Testis (tissue), 3 donors: ENCODE data around the gene RANBP17. TPM values are rescaled to one million over a fixed set of nuclear protein-coding genes. Genes with fewer than 3 reads are reported as not detected.

Source experiments
- DNase-seq: peaks from one replicate; pipeline ENCODE4 v3.0.0-alpha.2; 2019
- H3K27ac ChIP-seq, 2 donors: fragments of 200-600 bp; sonication (generic); one replicate each; pipeline ENCODE4 v1.5.1; 2019
- H3K27me3 ChIP-seq: fragments of 200-600 bp; sonication (generic); one replicate; pipeline ENCODE4 v1.5.1; 2019
- H3K36me3 ChIP-seq: fragments of 200-600 bp; sonication (generic); one replicate; pipeline ENCODE4 v1.5.1; 2017; ENCODE audit warnings: low read depth; ENCODE audit errors: missing control alignments
- H3K4me1 ChIP-seq: fragments of 200-600 bp; sonication (generic); one replicate; pipeline ENCODE4 v1.5.1; 2019
- H3K4me3 ChIP-seq, 2 donors: fragments of 200-600 bp; sonication (generic); one replicate each; pipeline ENCODE4 v1.5.1; 2017 to 2019
- H3K9me3 ChIP-seq: fragments of 200-600 bp; sonication (generic); one replicate; pipeline ENCODE4 v1.5.1; 2017
- POLR2A ChIP-seq: fragments of 450-650 bp; IDR thresholded peaks from one replicate; pipeline ENCODE4 v1.6.1; 2017; ENCODE audit warnings: antibody characterized with exemption, mild to moderate bottlenecking, moderate library complexity
- WGBS, 2 donors: methylation state at CpG; one replicate each; pipeline ENCODE4 v1.1.5; 2018; 5-methylcytosine and 5-hydroxymethylcytosine counted together
- intact Hi-C: fragments of 100-400 bp; cut with DNase I; formaldehyde crosslinking; loops from one replicate; pipeline ENCODE4 v1.15.1; 2023; ENCODE audit warnings: low total_unique reads
- polyA plus RNA-seq: library from polyadenylated mRNA; stranded (reverse); fragments of 350-450 nt; fragmentation: Illumina TruSeq; extraction: RNeasy Lipid Tissue Mini Kit (QIAGEN cat#74804); gene quantifications from one replicate; pipeline ENCODE4 v1.2.3, GENCODE V29; 2014; ENCODE audit warnings: low read depth, low replicate concordance; ENCODE audit not compliant: insufficient read depth
- total RNA-seq, 2 donors: library from RNA; depleted of rRNA; stranded (reverse); fragments of >200 nt; gene quantifications; one replicate each; pipeline ENCODE4 v1.2.3, GENCODE V29; 2016
- TF ChIP-seq, protein P1 (sequence below), 3 experiments: fragments of 450-650 bp in 2 of 3; fragments of 200-600 bp in 1 of 3; sonication (generic) in 1 of 3; IDR thresholded peaks; one replicate each; pipeline ENCODE4 v1.5.1; 2016 to 2019; ENCODE audit warnings: antibody characterized with exemption in 3 of 3, mild to moderate bottlenecking in 2 of 3, moderate library complexity in 1 of 3

RANBP17 gene
- total and polyA plus RNA-seq, 3 donors from 2014 or later, result 34.1 to 63.9 (median 58.2) TPM

DNA sequence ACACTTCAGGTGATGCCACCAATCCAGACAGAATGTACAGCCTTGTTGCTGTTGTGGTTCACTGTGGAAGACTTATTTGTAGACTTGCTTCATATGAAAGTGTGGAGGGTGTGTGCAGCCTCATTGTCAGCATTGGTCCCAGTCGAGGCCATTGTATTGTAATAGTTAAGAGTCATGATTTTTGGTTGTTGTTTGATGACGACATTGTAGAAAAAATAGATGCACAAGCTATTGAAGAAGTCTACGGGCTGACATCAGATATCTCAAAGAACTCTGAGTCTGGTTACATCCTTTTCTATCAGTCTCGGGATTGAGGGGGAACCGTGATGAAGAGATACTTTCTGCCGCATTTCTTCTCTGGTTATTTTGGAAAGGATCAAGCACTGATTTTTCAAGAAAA lies 390.9 kb downstream of the RANBP17 start:
- intact Hi-C loops, result no loop called here
- no peaks in the 10 kb centered on the region for H3K4me1 ChIP-seq
- no peak for DNase-seq
- H3K27ac ChIP-seq, result no peak overlapping the region
- TF ChIP-seq, protein P1, sequence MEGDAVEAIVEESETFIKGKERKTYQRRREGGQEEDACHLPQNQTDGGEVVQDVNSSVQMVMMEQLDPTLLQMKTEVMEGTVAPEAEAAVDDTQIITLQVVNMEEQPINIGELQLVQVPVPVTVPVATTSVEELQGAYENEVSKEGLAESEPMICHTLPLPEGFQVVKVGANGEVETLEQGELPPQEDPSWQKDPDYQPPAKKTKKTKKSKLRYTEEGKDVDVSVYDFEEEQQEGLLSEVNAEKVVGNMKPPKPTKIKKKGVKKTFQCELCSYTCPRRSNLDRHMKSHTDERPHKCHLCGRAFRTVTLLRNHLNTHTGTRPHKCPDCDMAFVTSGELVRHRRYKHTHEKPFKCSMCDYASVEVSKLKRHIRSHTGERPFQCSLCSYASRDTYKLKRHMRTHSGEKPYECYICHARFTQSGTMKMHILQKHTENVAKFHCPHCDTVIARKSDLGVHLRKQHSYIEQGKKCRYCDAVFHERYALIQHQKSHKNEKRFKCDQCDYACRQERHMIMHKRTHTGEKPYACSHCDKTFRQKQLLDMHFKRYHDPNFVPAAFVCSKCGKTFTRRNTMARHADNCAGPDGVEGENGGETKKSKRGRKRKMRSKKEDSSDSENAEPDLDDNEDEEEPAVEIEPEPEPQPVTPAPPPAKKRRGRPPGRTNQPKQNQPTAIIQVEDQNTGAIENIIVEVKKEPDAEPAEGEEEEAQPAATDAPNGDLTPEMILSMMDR (IDR thresholded peaks at IDR 0.05), result no peak
- no peak for TF ChIP-seq POLR2A
- H3K4me3 ChIP-seq, result no peak overlapping the region
- 92 to 94% methylated on average over 6 of the region's 6 CpGs for WGBS, 2 donors
- no peaks in the 10 kb centered on the region for H3K27me3 ChIP-seq
- H3K36me3 ChIP-seq, result no peaks in the 10 kb centered on the region
- peaks cover 3% of the 10 kb centered on the region for H3K9me3 ChIP-seq

DNA sequence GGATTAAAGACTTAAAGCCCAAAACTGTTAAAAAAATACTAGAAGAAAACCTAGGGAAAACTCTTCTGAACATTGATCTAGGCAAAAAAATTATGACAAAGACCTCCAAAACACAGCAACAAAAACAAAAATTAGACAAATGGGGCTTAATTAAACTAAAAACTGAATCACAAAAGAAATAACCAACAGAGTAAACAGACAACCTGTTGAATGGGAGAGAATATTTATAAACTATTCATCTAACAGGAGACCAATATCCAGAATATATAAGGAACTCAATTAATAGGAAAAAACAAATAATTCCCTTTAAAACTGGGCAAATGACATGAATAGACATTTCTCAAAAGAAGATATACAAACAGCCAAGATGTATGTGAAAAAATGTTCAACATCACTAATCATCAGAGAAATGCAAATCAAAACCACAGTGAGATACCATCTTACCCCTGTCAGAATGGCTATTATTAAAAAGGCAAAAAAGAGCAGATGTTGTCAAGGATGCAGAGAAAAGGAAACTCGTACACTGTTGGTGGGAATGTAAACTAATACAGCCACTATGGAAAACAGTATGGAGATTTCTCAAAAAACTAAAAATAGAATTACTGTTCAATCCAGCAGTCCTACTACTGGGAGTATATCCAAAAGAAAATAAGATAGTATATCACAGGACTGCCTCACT lies 397.1 kb downstream of the RANBP17 start:
- Histone ChIP-seq H3K4me3 (no peak overlapping the region), H3K27me3 (no peaks in the 10 kb centered on the region), H3K9me3 (no peaks in the 10 kb centered on the region), H3K27ac (no peak overlapping the region), H3K36me3 (no peaks in the 10 kb centered on the region), H3K4me1 (no peaks in the 10 kb centered on the region)
- no peak for DNase-seq
- 82 to 83% methylated on average over 1 of the region's 1 CpG for WGBS, 2 donors
- intact Hi-C loops, result no loop called here
- TF ChIP-seq, protein P1 (IDR thresholded peaks at IDR 0.05), result no peak
- no peak for TF ChIP-seq POLR2A

DNA sequence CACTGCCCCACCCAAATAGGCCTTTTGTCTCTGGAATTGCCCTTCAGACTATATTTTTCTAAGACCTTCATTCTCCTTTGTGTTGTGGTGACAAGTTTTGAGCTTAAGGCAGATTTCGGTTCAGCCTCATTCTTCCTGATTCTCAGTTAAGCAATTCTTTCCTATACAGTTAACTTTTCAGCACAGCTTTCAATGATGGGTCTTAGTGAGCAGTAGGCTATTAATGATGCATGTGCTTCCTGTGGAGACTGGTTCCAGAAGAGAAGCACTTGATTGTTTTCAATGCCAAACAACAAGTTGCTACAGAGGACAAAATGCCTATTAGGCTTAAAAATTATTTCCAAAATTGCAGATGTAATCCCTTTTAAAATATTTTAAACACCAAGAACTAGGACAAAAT lies 399.5 kb downstream of the RANBP17 start:
- TF ChIP-seq POLR2A, result no peak
- TF ChIP-seq, protein P1 (IDR thresholded peaks at IDR 0.05), result no peak
- WGBS, 2 donors, result 79 to 89% methylated on average over 1 of the region's 1 CpG
- intact Hi-C loops, result no loop called here
- no peak for DNase-seq
- Histone ChIP-seq H3K4me1 (no peaks in the 10 kb centered on the region), H3K36me3 (no peaks in the 10 kb centered on the region), H3K9me3 (no peaks in the 10 kb centered on the region), H3K4me3 (no peak overlapping the region), H3K27me3 (no peaks in the 10 kb centered on the region), H3K27ac (no peak overlapping the region)

DNA sequence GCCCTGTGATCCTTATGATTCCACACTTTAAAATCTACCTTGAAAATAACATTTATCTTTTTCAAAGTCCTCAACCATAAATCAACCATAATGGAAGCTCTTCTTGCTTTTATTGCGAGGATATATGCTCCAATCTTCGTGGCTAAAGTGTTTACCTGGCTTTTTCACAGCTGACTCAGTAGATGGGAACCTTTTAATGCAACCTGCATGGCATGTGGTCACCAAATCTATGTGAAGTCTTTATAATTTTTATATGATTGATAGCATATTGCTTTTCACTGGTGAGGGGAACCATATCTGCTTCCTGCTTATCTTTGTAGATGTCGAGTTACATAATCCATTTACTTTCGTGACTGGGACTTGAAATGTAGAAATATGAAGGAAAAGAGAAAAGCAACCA lies 400.1 kb downstream of the RANBP17 start:
- TF ChIP-seq, protein P1 (IDR thresholded peaks at IDR 0.05), result no peak
- no peak for TF ChIP-seq POLR2A
- H3K4me3 ChIP-seq, result no peak overlapping the region
- no peaks in the 10 kb centered on the region for H3K36me3 ChIP-seq
- no peaks in the 10 kb centered on the region for H3K4me1 ChIP-seq
- DNase-seq, result no peak
- no peaks in the 10 kb centered on the region for H3K9me3 ChIP-seq
- intact Hi-C loops, result no loop called here
- no peak overlapping the region for H3K27ac ChIP-seq
- 91% methylated on average over 4 of the region's 4 CpGs for WGBS, 2 donors
- H3K27me3 ChIP-seq, result no peaks in the 10 kb centered on the region

DNA sequence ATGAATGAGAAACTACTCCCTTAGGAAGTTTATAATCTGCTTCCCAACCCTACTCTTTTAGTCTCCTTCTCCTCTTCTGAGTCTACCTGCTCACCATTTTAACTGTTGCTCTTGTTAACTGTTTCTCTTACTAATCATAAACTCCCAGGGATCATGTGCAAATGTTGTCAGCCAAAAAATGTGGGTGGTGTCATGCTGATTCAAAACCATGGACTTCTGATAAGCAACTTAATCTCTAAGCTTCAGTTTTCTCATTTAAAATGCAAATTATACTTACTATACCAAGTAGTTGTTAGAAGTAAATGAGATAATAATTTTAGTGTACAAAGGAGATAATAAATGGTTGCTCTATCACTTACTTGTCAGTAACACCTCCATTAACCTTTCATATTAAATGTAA lies 401.4 kb downstream of the RANBP17 start:
- Histone ChIP-seq H3K9me3 (no peaks in the 10 kb centered on the region), H3K36me3 (no peaks in the 10 kb centered on the region), H3K27ac (no peak overlapping the region), H3K27me3 (no peaks in the 10 kb centered on the region), H3K4me3 (no peak overlapping the region), H3K4me1 (no peaks in the 10 kb centered on the region)
- TF ChIP-seq POLR2A, result no peak
- TF ChIP-seq, protein P1 (IDR thresholded peaks at IDR 0.05), result no peak
- no peak for DNase-seq
- intact Hi-C loops, result no loop called here
